GM18517 (cell line): ENCODE data around the gene NCF2.

Experiments
- ATAC-seq: cut with Tn5 transposase; IDR thresholded peaks from one replicate; pipeline ENCODE4 v1.9.1; 2021; ENCODE audit warnings: mild to moderate bottlenecking, moderate library complexity; ENCODE audit not compliant: unreplicated experiment

NCF2 gene

GRCh38 chr1:183585038-183585437, 5.2 kb downstream of the NCF2 start:
- ATAC-seq = no peak

GRCh38 chr1:183584147-183584546, 6.1 kb downstream of the NCF2 start:
- no peak for ATAC-seq

- ATAC-seq = no peak
Observed at GRCh38 chr1:183583466-183583865, 6.8 kb downstream of the NCF2 start.

GRCh38 chr1:183582021-183582713, 8.1 kb downstream of the NCF2 start:
- ATAC-seq = no peak

- ATAC-seq = no peak
Observed at GRCh38 chr1:183580281-183580682, 10.0 kb downstream of the NCF2 start.

- ATAC-seq = no peak
Observed at GRCh38 chr1:183578856-183579255, 11.4 kb downstream of the NCF2 start.

- no peak for ATAC-seq
Observed at GRCh38 chr1:183577897-183578465, 12.3 kb downstream of the NCF2 start.

GRCh38 chr1:183576537-183576936, 13.7 kb downstream of the NCF2 start:
- ATAC-seq = no peak

GRCh38 chr1:183575606-183576005, 14.7 kb downstream of the NCF2 start:
- no peak for ATAC-seq

- no peak for ATAC-seq
Observed at GRCh38 chr1:183572721-183573120, 17.5 kb downstream of the NCF2 start.

GRCh38 chr1:183571678-183572268, 18.5 kb downstream of the NCF2 start:
- ATAC-seq = no peak

GRCh38 chr1:183570451-183570850, 19.8 kb downstream of the NCF2 start:
- ATAC-seq = no peak

GRCh38 chr1:183569801-183570200, 20.5 kb downstream of the NCF2 start:
- no peak for ATAC-seq

GRCh38 chr1:183569141-183569540, 21.1 kb downstream of the NCF2 start:
- no peak for ATAC-seq

GRCh38 chr1:183568176-183569021, 21.9 kb downstream of the NCF2 start:
- ATAC-seq = no peak

GRCh38 chr1:183567584-183567983, 22.7 kb downstream of the NCF2 start:
- ATAC-seq = no peak

- ATAC-seq = no peak
Observed at GRCh38 chr1:183566026-183566425, 24.2 kb downstream of the NCF2 start.

GRCh38 chr1:183565261-183565660, 25.0 kb downstream of the NCF2 start:
- no peak for ATAC-seq

GRCh38 chr1:183562701-183563100, 27.6 kb downstream of the NCF2 start:
- ATAC-seq = no peak

GRCh38 chr1:183559061-183559460, 31.2 kb downstream of the NCF2 start:
- ATAC-seq = no peak

GRCh38 chr1:183554577-183554976, 35.7 kb downstream of the NCF2 start:
- ATAC-seq = no peak

GRCh38 chr1:183553764-183554163, 36.5 kb downstream of the NCF2 start:
- no peak for ATAC-seq
